Renal pelvis (tissue), 4 donors: ENCODE results near the gene CHIT1. TPM values are rescaled to one million over a fixed set of nuclear protein-coding genes. Genes with fewer than 3 reads are reported as not detected.

Experiments
- DNase-seq: peaks from one replicate; pipeline ENCODE4 v3.0.0-alpha.2; 2013
- polyA plus RNA-seq, 3 donors: library from polyadenylated mRNA; unstranded; fragments of 120-200 nt; gene quantifications; one replicate each; pipeline ENCODE4 v1.2.1, GENCODE V29; 2013; ENCODE audit not compliant: insufficient read length in 3 of 3

The CHIT1 gene
- polyA plus RNA-seq, 3 donors, result 0.12 to 0.23 (median 0.17) TPM

DNA sequence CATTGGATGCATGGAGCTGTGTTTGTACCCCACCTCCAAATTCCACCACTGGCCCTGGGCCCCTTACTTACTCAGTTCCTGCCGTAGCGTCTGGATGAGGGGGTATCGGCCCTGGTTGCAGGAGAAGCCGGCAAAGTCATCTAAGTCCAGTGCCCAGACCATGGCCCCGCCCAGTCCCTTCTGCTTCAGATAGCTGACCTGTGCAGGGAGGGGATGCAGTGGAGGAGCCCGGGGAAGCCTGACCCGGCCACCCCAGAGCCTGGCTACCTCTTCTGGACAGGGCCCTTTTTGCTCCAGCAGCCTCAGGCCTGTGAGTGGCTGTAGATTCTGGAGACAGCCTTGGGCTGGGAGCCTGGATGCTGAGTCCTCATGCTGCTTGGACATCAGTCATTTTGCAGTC, 11.8 kb downstream of the CHIT1 start:
- no peak for DNase-seq

DNA sequence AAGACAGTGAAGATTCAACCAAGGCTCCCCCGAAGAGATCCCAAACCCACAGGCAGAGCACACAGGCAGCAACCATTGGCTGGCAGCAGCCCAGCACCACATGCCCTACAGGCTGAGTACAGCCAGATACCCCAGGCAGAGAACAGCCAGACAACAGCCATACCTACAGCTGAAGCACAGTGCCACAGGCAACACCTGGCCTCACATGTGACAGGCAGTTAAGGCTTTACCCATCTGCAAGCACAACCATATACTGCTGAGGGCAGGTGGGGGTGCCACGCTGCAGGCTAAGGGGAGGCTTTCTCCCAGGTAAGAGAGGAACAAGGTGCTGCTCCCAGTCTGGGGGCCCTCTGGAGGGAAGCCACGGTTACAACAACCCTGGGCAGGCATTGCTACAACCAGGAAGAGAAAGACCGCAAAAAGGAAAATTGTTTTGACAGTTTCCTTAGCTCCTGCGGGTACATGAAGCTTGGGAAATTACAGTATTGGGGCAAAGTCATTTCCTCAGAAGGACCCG, 12.3 kb downstream of the CHIT1 start:
- DNase-seq, result no peak

DNA sequence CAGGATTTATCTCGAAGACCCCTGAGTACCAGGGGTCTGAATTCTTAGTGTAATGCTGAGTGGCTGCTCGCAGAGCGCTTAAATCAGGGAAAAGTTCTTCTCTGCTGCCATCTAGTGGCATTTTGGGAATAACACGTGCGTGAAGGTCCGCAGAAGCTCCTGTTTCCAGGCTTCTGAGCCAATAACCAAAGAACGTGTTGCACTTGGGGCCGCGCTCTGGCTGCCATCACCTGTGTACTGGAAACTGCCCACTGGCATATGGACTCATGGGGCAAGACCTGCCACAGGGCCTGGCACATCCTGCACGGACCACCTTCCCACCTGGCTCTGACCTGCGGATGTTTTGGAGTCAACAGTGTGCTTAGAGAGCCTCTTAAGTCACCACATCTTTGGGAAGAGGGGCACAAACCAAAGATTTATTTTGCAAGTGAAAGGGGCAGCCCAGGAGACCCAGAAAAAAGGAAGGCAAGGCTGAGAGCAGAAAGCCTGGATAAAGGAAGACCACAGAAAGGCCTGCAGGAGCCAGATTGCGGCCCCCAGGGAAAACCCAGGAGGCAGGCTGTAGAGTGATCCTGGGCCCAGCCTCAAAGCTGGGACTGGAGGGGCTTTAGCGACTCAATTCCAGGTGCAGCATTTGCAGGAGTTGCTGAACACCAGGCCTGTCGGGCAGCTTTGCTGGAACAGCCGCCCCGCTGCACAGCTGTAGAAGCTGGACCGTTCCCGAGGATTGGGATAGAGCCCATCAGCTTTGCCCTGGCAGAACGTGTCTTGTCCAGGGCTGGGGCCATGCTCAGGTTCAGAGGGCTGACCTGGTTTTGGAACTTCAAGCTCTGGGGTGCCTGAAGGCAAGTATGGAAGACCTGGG, 13.0 kb downstream of the CHIT1 start:
- peak; percentile 80 for DNase-seq

DNA sequence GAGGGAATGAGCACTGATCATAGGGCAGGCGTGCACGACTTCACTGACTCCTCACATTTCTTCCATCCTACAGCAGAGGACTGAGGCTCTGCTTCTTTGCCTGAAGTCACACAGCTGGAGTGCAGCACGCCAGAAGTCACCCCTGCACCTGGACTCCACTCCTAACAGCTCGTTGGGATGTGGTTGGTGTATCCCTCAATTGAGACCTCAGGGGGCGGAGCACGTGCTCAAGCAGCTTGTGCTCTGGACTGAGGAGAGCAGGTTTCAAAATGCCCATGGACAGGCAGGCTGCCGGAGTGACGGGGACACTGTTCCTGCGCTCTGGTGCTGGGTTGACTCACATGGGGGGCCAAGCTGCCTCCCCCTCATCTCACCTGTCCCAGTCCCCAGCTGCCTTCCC, 13.9 kb downstream of the CHIT1 start:
- no peak for DNase-seq

DNA sequence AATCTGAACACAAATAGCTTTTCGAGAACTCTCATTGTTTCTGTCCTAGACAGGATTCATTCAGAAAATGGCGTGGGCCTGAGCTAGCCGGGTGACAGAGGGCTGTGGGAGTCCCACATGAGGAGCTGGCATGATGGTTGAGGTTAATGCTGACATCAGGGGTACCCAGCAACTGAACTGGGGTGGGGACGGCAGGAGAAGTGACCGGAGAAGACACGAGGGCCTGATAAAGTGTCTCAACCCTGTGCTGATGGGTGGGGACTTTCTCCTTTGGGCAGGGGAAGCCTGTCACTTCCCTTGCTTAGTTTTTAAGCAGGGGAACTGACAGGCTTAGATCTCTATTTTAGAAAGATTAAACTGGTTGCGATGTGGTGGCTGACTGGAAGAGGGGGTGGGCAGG, 14.6 kb downstream of the CHIT1 start:
- DNase-seq, result no peak

DNA sequence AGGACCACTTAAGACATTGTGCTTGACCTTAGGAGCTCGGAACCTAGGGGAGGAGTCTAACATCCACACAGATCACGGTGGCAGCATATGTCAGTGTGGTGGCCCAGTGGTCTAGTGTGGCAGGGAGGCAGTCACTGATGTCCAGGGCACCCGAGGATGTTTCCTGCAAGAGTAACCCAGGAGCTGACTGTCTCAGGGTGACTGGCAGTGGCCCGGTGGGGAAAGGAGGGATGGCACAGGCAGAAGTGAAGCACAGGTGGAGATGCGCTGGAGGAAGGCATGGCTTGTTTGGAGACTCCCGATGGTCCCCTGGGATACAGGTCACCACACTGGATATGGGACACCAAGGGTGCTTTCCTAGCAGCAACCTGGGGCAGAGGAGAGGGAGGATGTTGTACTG, 16.3 kb downstream of the CHIT1 start:
- no peak for DNase-seq

DNA sequence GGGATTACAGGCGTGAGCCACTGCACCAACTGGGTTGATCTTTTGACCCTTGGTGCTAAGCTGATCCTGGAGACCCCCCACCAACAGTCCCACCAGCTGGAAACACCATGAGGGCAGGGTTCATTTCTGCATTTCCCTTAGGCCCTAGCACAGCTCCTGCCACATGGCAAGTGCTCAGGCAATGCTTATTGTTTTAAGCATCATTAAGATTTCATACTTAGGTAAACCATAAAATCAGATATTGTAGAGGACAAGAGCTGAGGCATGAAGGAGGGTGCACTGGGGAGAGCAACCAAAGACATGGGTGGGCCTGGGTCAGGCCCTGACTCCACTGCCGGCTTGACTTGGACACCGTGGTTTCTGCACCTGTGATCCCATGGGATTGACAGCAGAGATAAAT, 17.7 kb downstream of the CHIT1 start:
- DNase-seq, result no peak

DNA sequence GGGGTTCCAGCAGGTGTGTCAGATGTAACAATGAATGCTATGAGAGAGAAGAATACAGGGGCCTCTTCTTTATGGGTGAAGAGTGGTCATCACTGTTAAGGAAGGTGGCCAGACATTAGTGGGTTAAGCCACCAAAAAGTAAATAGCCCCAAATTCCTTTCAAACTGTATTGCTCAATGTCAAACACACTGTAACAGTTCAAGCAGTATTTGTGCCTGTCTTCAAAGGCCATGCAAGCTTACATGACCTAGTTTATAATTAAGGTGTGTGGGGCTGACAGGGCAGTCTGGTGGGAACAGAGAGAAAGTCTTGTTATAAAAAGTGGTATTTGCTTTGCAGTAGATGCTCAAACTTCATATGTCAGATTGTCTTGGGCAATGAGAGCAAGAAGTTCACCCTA, 18.5 kb downstream of the CHIT1 start:
- DNase-seq, result no peak

DNA sequence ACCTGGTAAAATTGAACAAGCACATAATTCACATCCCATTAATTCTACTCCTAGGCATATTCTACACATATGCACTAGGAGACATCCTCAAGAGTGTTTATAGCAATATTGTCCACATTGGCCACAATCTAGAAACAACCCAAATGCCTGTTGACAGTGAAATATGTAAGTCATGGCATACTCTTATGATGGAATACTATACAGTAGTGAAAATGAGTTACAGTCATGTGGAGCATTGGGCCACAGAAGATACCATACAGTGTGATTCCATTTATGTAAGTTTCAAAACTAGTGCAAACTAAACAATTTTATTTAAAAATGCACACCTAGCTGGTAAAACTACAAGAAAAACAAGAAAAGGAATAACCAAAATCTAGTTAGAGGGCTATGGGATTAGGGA, 19.1 kb downstream of the CHIT1 start:
- no peak for DNase-seq

DNA sequence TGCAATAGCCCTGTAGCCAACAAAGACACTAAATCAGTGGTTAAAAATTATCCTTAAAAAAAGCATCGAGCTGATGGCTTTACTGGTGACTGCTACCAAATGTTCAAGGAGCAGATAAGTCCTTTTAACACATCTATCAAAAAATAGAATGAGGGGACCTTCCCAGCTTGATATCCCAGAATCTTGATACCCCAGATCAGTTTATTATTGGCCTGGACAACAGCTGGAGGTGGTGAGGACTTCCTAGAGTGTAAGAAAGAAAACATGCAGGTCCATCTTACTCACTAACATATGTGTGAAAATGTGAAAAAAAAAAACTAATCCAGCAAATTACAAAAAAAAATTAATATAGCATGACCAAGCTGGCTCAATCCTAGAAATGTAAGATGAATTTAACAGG, 21.3 kb downstream of the CHIT1 start:
- DNase-seq, result no peak

DNA sequence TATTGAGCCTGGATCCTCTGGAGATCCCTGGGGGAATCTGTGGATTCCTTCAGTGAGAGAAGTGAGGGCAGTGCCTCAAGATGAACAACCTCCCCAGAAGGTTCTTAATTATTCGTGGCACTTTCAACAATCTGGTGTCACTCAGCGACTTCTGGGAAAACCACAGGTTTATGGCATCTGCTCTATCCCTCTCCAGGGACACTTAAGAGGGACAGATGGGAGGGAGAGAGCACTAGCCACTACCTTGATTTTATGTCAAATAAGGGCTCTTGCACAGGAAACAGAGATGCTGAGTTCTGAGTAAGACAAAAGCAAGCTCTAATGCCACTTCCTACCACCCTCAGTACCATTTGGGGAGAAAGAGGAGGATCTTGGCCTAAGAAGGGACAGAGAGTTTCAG, 21.7 kb downstream of the CHIT1 start:
- DNase-seq, result no peak

DNA sequence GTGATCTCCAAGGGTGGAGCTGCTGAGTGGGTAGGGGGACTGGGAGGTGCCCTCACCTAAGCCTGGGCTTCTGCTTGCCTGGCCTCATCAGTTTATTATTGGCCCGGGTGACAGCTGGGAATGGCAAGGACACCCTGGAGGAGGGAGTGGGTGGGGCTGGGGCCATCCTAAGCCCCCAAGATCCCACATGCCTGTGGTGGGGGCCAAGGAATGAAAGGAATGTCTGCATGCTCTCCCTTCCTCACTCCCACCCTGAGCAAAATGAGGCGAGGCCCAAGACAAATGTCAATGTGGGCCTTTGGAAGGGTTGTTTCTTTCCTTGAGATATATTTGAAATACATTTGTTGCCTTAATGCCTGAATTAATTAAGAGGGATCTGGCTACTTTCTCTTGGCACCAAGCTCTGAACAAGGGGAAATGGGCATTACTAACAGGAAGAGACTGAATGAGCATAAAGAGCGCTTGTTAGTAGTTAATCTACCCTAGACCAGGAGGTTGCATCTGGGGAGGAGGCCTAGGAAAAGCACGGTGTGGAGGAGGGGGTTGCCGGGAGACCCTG, 23.3 kb downstream of the CHIT1 start:
- no peak for DNase-seq

DNA sequence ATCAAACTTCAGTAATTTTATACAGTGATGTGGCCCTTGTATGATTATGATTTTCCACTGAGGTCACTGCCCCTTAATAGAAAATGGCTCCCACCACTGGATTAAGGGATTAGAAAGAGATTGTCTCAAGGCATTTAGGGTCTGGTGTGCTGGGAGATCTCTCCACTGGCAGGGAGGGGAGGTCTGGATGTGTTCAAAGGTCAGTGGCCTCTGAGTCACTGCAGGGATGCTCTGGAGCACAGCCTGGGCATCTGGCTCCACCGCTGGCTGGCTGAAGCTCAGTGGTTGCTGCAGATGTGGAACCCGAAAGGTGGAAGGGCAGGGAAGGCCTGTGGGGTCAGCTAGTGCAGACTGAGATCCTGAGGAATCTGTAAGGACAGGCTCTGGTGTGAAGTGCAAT, 24.7 kb downstream of the CHIT1 start:
- DNase-seq, result no peak

DNA sequence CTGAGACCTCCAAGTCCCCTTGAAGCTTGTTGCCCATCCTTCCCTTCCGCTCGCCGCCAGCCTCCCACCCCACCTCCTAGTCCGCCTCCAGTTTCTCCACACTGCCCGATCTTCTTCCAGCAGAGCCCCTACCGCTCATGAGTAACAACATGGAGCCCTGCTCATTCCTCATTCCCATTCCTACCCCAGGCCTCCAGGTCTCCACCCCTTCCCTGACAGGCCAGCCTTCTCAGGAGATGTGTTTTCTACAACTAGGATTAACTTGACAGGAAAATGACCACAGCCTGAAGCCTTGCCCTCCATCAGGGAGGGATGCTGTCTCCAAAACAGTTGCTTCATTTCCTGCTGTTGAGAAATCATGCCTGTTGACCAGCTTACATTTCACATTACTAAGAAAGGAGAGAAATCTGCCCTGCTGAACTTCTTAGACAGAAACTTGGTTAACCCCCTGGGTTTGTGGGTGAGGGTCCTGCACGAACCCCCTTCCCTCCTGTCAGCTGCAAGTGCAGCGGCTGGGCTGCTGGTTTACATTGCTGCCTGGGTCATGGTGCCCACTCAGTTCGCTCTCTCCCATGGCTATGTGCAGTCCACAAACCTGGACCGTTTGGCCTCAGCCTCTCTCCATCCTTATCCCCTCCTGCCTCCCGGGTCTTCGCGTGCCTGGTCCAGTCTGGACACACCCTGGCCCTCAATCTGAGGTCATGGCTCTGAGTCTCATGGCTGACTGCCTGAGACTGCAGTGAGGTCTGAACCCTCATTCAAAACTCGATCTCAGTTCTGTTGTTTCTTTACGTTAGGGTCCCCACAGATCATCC, 26.8 kb downstream of the CHIT1 start:
- peak; percentile 24 for DNase-seq

DNA sequence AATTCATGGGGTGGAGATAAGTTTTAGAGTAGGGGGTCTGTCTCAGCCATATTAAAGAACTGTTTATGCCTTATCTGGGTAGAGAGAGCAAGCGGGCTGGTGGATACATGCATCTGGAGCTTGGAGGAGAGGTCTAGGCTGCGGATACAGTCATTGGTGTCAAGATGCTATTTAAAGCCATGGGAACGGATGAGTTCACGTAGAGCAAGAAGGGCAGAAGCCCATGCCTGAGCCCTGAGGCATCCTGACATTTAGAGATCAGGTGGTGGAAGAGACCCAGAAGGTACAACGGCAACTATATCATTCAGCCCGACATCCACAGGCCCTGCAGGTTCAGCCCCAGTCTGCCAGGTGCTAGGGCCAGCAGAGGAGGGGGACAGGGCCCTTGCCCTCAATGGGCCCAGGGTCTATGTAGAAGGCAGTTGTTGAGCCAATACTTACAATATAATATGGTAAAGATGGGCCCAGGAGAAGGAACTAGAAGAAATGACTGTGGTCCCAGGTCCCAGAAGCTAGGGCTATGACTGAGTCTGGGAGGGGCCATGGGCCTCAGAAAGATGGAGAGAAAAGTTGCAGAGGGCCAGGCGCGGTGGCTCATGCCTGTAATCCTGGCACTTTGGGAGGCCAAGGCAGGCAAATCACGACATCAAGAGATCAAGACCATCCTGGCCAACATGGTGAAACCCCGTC, 27.8 kb downstream of the CHIT1 start:
- DNase-seq, result no peak

DNA sequence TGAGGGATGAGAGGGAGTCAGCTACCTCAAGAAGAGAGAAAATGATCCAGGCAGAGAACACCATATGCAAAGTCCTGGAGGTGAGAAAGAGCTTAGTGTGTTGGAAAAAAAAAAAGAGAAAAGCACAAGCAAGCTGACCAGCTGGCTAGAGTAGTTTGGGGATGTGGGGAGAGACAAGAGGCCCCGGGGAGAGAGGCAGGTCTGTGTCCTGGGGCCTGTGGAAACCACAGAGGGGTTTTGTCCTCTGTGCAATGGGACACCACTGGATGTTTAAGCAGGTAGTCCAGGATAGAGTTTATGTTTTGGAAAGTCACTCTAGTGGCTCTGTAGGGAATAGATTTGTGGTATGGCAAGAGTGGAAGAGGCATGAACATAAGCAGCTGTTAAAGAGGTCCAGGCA, 28.6 kb downstream of the CHIT1 start:
- no peak for DNase-seq

DNA sequence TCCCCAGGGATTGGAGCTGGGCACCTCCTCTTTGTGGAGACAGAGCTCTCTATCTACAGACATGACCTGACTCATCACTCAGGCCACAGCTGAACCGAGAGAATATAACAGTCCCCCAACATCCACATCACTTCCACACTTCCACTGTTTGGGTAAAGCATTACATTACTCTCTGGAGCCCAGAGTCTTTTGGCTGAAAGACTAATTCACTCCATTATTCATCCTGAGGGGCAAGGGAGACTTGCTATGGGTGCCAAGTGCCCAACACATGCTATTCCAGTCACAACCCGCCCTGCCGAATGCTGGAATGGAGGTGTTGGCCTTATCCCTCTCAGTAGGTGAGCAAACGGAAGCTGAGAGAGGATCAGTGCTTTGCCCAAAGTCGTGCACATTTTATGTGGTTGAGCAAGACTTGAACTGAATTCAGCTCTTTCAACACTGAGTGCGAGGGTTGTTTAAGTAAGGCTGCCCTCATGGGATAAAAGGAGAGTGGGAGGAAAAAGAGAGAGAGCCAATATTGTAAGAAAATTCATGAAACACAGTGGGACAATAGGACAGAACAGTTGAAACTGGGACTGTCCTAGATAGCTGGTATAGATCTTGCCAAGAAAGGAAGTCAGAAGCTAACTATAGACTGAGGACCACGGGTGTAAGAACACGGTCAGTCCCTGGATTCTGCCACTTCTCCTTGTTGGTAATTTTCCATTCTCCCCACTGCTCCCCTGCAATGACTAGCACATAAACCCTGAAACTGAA, 29.5 kb downstream of the CHIT1 start:
- DNase-seq, result no peak

DNA sequence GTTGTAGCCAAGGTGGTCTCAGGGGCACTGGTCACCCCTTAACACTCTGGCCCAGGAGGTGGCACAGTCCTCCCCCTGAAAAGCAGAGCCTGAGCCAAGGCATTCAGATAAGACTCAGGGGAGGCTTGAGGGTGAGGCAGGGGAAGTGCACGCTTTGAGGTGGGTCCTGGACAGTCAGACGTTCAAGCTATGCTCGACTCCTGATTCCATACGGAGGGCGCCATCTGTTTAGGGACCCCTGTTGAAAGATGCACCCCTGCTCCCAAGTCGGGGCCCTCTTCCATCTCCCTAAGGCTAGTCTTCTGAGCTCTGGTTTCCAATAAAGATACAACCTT, 30.0 kb downstream of the CHIT1 start:
- DNase-seq, result no peak

DNA sequence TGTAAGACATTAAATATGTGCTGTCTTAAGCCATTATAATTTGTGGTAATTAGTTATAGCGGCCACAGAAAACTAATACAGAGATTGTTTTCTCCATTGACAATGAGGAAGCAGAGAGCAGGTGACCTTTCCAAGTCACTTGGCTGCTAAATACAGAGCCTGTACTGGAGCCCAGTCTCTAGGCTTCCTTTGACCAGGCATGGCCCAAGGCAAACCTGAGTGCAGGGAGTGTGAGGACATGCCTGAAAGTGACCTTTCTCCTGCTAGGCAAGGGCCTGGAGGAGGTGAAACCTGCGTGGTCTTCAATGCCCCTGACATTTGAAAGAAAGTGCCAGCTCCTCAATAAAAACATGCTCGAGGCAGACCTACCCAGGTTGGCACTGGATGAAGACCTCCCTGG, 30.5 kb downstream of the CHIT1 start:
- DNase-seq, result no peak

DNA sequence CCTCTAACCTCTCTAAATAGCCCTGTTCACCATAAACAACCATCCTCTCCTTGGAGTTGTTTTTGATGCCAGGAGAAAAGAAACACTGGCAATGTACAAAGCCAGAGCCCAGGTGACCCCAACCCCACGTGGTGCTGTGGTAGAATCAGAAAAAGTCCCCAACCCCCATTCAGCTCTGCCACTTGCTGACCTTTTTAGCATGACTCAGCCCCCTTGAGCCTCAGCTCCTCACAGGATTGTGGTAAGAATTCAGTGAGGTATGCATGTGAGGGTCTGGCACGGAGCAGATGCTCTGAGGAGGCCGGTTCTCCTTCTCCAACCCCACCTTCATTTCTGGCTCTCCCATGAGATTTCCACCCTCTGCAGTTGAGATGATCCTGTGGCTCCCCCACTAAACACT, 31.8 kb downstream of the CHIT1 start:
- DNase-seq, result no peak

DNA sequence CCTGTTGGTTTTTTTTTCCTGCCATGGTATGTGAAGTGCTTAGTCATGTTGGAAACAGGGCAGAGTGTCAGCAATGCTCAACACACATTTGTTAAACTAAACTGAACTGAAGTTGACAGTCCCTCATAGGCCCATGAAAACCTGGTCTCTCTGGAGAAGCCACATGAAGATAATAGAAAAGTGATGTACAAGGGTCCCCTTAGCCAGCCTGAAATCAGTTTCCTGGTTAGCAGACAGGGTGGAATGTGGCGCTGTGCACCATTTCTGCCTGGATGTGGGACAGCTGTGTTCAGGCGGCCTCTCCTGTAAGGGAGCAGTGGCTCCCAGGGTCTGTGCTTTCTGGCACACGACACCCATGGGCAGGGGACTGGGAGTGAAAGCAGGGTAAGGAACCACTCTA, 33.1 kb downstream of the CHIT1 start:
- DNase-seq, result no peak

DNA sequence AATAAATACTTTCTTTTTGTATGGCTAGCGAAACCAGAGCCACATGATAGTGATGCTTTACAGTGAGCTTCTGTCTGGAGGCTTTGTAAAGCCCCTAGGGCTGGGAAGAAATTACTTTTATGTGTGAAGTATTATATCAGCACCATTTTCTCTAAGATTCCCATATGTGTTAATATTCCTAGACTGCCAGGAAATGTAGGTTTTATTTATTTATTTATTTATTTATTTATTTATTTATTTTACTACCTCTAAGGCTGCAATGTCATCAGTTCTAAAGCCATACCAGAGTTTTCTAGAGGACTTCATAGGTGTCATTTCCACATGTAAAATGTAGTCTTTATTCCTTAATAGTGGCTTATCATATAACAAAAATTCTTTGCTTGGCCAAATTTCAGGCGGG, 38.5 kb downstream of the CHIT1 start:
- DNase-seq, result no peak
